MM.1S (cell line): ENCODE measurements around the gene TGFB2.

Experiments used
- EZH2 ChIP-seq: fragments of 300-600 bp; sonication (generic); optimal IDR thresholded peaks from 2 replicates; pipeline ENCODE3; 2017; ENCODE audit warnings: low read depth, mild to moderate bottlenecking, antibody characterized with exemption, low read length, mixed read lengths
- EZH2phosphoT487 ChIP-seq: fragments of 300-600 bp; sonication (generic); IDR thresholded peaks from 2 replicates; pipeline ENCODE4 v1.6.1; 2018; ENCODE audit warnings: antibody characterized with exemption, low read length
- TF ChIP-seq, protein P1 (sequence below): fragments of 300-600 bp; sonication (generic); IDR thresholded peaks from 2 replicates; pipeline ENCODE4 v1.5.1; 2016; ENCODE audit warnings: antibody characterized with exemption, low read length, mixed read lengths

DNA sequence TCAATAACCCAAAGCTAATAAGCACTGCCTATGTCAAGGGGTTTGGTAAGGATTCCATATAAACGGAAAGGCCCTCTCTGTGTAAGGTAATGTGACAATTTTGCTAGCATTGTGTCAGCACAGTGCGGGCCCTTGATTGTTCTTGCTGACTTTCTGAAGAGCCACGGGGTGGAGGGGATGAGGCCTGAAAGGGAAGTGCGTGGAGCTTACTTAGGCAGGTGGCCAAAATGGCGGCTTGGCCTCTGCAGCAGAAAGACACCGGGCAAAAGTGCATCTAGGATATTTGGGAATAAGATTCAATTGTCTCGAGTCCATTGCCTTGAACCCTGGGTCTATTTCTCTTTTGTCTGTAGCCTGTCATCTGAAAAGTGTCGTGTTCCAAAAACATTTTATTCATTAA is 114.3 kb downstream of the TGFB2 start:
- TF ChIP-seq, protein P1, sequence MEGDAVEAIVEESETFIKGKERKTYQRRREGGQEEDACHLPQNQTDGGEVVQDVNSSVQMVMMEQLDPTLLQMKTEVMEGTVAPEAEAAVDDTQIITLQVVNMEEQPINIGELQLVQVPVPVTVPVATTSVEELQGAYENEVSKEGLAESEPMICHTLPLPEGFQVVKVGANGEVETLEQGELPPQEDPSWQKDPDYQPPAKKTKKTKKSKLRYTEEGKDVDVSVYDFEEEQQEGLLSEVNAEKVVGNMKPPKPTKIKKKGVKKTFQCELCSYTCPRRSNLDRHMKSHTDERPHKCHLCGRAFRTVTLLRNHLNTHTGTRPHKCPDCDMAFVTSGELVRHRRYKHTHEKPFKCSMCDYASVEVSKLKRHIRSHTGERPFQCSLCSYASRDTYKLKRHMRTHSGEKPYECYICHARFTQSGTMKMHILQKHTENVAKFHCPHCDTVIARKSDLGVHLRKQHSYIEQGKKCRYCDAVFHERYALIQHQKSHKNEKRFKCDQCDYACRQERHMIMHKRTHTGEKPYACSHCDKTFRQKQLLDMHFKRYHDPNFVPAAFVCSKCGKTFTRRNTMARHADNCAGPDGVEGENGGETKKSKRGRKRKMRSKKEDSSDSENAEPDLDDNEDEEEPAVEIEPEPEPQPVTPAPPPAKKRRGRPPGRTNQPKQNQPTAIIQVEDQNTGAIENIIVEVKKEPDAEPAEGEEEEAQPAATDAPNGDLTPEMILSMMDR: no peak
- TF ChIP-seq EZH2 (no peak), EZH2phosphoT487 (no peak)
